ENCODE results near the gene SLC22A1. TPM values are rescaled to one million over a fixed set of nuclear protein-coding genes. Genes with fewer than 3 reads are reported as not detected.

SLC22A1 gene
- total and polyA plus RNA-seq, 10 of the 15 experiments (the other 5 are each of a cell fraction or from before 2014, with no cell fraction given) = 0.09 to 0.28 (median 0.15) TPM; not detected in 3

DNA sequence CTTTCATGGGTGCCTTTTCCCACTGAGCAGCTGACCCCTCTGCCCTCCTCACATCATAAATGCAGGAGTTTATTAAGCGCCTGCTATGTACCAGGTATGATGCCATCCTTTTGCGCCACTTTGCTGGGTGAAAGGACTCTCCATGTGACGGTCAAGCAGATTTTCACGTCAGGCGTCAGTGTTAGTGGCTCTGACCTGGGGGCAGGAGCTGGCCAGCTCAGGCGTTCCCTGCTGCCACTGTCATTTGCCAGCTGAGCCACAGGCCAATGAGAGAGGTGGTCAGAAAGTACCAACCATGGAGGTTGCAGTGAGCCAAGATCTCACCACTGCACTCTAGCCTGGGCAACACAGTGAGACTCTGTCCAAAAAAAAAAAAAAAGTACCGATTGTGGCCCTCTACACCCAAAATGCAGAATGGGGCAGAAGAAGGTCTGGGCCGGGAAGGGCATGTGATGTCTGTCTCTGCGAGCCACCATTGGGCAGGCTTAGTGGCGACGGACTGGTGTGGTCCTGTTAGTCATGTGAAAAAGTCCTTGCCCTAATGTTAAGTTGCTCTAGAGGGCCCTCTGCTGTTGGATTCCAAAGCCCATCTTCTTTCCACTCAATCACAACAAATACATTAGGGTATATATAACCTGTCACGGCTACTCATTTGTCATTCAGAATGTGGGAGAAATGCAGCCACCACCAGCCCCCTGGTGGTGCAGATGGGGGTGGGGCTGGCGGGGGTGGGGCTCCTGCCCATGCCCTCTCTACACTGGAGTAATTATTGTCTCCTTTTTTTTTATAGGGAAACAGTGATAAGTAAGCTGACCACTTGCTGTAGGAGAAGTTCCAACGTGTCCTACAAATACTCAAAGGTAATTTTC is 18.4 kb upstream of the SLC22A1 start:
- DNase-seq (ENCODE audit: low read depth, low spot score) = no peak
- Histone ChIP-seq H3K9me3 (replicated peaks; ENCODE audit: control insufficient read depth, insufficient read depth, low read length) (no peaks in the 10 kb centered on the region), H3K36me3 (ENCODE audit: control insufficient read depth in 2 of 2, insufficient read depth in 2 of 2, low read length in 1 of 2) (peaks cover 14 to 29% of the 10 kb centered on the region in 2 experiments), H3K27me3 (replicated peaks in 1 of 2; ENCODE audit: control insufficient read depth in 2 of 2, insufficient read depth in 2 of 2, low read length in 1 of 2) (no peaks in the 10 kb centered on the region), H3K4me3 (no peak overlapping the region), H3K79me2 (ENCODE audit: control insufficient read depth, insufficient read depth, low read length) (no peaks in the 10 kb centered on the region), H4K20me1 (ENCODE audit: control insufficient read depth, insufficient read depth) (no peaks in the 10 kb centered on the region), H3K9ac (ENCODE audit: control insufficient read depth, insufficient read depth, low read length) (no peak overlapping the region), H3K4me2 (ENCODE audit: control insufficient read depth, insufficient read depth) (no peak overlapping the region), H3K4me1 (ENCODE audit: control insufficient read depth, insufficient read depth, low read length) (no peaks in the 10 kb centered on the region), H3K27ac (ENCODE audit: control insufficient read depth, insufficient read depth) (no peak overlapping the region), H2AFZ (ENCODE audit: control insufficient read depth, low read depth, low read length) (no peak overlapping the region)
- SMC1A ChIA-PET (ENCODE audit: uncharacterized antibody, unreplicated experiment) = no interaction called here
- TF ChIP-seq SMC3 (IDR thresholded peaks at IDR 0.05; ENCODE audit: borderline replicate concordance, low read length) (peak; percentile 54; the same call in 1 of the 2 replicates), GABPA (IDR thresholded peaks at IDR 0.05; ENCODE audit: low read depth) (no peak), MXI1 (IDR thresholded peaks at IDR 0.05; ENCODE audit: low read depth, low read length) (no peak), RELA (IDR thresholded peaks at IDR 0.05; ENCODE audit: borderline replicate concordance, partially characterized antibody) (no peak), RAD21 (IDR thresholded peaks at IDR 0.05; ENCODE audit: insufficient read depth, low read depth, low read length) (peak; percentile 51)
- TF ChIP-seq, protein P1, sequence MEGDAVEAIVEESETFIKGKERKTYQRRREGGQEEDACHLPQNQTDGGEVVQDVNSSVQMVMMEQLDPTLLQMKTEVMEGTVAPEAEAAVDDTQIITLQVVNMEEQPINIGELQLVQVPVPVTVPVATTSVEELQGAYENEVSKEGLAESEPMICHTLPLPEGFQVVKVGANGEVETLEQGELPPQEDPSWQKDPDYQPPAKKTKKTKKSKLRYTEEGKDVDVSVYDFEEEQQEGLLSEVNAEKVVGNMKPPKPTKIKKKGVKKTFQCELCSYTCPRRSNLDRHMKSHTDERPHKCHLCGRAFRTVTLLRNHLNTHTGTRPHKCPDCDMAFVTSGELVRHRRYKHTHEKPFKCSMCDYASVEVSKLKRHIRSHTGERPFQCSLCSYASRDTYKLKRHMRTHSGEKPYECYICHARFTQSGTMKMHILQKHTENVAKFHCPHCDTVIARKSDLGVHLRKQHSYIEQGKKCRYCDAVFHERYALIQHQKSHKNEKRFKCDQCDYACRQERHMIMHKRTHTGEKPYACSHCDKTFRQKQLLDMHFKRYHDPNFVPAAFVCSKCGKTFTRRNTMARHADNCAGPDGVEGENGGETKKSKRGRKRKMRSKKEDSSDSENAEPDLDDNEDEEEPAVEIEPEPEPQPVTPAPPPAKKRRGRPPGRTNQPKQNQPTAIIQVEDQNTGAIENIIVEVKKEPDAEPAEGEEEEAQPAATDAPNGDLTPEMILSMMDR (IDR thresholded peaks at IDR 0.05 in 2 of 3, conservative IDR thresholded peaks at IDR 0.05 in 1 of 3; ENCODE audit: control insufficient read depth in 2 of 3, extremely low read depth in 1 of 3, insufficient read depth in 1 of 3, low read depth in 3 of 3, low read length in 3 of 3) = peak; percentile 43 to 53 (median 43); a peak in 4 of 6 replicates
- peak; percentile 82 for ATAC-seq
- RAD21 ChIA-PET (ENCODE audit: unreplicated experiment) = no interaction called here
- CTCF ChIA-PET = interaction anchor here (1.0 to 2.5 kb wide), 4 partner anchors 9 to 240 kb away, joined by 3 to 13 read pairs (median 4); no protein-coding TSS in a partner anchor
- no TSS peak for BruUV-seq (replicated peaks)
- FAIRE-seq = peak; percentile 49
- POLR2A ChIA-PET = interaction anchor here (0.7 kb wide), 1 partner anchor 75 kb away, joined by 4 read pairs; no protein-coding TSS in a partner anchor
- 85% methylated on average over 14 of the region's 14 CpGs for WGBS (ENCODE audit: insufficient coverage, insufficient replicate concordance, low lambda C conversion rate, missing lambda C conversion rate)
- in situ Hi-C loops (cut with MboI) (no loop called here), intact Hi-C loops (cut with micrococcal nuclease; ENCODE audit: unreplicated experiment) (loop anchor here (1.0 to 10.0 kb wide), 2 partner anchors 240 to 408 kb away; partner anchors contain the start of gene SOD2)

Data from GM12878 (cell line).